Endothelial cell of umbilical vein (primary cell): ENCODE measurements around the gene NRXN3.

Experiments used
- EZH2 ChIP-seq: IDR thresholded peaks from 2 replicates; pipeline ENCODE4 v1.6.1; 2012; ENCODE audit warnings: borderline replicate concordance, low read depth, mild to moderate bottlenecking, moderate library complexity, low read length, inconsistent platforms; ENCODE audit not compliant: severe bottlenecking
- FOS ChIP-seq: IDR thresholded peaks from 2 replicates; pipeline ENCODE4 v1.6.1; 2011; ENCODE audit warnings: mild to moderate bottlenecking, low read length, moderate library complexity, borderline replicate concordance; ENCODE audit not compliant: insufficient read depth
- POLR2A ChIP-seq: IDR thresholded peaks from 2 replicates; pipeline ENCODE4 v1.6.1; 2012; ENCODE audit warnings: low read depth, mild to moderate bottlenecking, control low read depth, low read length
- POLR2AphosphoS5 ChIP-seq: IDR thresholded peaks from 2 replicates; pipeline ENCODE4 v1.6.1; 2012; ENCODE audit warnings: low read depth, mild to moderate bottlenecking, control low read depth, low read length, moderate library complexity; ENCODE audit not compliant: insufficient read depth
- TF ChIP-seq, protein P1 (sequence below), 2 donors: IDR thresholded peaks; 1 replicate in 1 of 2; 2 replicates in 1 of 2; pipeline ENCODE4 v1.5.1; 2011; ENCODE audit warnings: low read length in 2 of 2, mild to moderate bottlenecking in 2 of 2, moderate library complexity in 2 of 2, control low read depth in 1 of 2, inconsistent platforms in 1 of 2, low read depth in 1 of 2; ENCODE audit not compliant: insufficient read depth in 1 of 2; ENCODE audit errors: extremely low read depth in 1 of 2
- TF ChIP-seq, protein P2 (sequence below): IDR thresholded peaks from 2 replicates; pipeline ENCODE4 v1.6.1; 2011; ENCODE audit not compliant: insufficient read depth, insufficient read length

GRCh38 chr14:79641371-79641770 lies 1471.2 kb downstream of the NRXN3 start:
- TF ChIP-seq, protein P1, sequence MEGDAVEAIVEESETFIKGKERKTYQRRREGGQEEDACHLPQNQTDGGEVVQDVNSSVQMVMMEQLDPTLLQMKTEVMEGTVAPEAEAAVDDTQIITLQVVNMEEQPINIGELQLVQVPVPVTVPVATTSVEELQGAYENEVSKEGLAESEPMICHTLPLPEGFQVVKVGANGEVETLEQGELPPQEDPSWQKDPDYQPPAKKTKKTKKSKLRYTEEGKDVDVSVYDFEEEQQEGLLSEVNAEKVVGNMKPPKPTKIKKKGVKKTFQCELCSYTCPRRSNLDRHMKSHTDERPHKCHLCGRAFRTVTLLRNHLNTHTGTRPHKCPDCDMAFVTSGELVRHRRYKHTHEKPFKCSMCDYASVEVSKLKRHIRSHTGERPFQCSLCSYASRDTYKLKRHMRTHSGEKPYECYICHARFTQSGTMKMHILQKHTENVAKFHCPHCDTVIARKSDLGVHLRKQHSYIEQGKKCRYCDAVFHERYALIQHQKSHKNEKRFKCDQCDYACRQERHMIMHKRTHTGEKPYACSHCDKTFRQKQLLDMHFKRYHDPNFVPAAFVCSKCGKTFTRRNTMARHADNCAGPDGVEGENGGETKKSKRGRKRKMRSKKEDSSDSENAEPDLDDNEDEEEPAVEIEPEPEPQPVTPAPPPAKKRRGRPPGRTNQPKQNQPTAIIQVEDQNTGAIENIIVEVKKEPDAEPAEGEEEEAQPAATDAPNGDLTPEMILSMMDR (IDR thresholded peaks at IDR 0.05; ENCODE audit: extremely low read depth in 1 of 2, insufficient read depth in 1 of 2, low read depth in 1 of 2, low read length in 2 of 2), result no peak
- TF ChIP-seq POLR2A (no peak), POLR2AphosphoS5 (no peak), EZH2 (no peak), FOS (no peak)
- TF ChIP-seq, protein P2, sequence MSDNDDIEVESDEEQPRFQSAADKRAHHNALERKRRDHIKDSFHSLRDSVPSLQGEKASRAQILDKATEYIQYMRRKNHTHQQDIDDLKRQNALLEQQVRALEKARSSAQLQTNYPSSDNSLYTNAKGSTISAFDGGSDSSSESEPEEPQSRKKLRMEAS, result no peak
